Measurements from ENCODE around the gene CSTF1.

DNA sequence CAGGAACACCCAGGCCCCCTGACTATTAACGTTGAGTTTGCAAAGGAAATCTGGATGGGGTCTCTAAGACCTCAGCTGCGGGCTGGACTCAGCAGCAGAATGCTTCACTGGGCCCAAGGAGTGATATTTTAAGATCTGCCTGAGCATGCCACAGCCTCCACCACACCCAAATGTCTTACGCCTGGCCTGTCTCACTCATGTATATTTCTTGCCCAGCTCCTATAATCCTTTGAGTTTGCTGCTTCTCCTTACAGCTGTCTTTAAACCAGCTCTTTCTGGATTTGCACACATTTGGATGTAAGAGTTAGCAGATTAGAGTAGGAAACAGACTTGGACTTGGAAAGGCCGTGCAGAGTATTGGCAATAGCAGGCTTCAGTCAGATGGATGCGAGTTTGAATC lies 36.0 kb downstream of the CSTF1 start:
- TF ChIP-seq, protein P1, sequence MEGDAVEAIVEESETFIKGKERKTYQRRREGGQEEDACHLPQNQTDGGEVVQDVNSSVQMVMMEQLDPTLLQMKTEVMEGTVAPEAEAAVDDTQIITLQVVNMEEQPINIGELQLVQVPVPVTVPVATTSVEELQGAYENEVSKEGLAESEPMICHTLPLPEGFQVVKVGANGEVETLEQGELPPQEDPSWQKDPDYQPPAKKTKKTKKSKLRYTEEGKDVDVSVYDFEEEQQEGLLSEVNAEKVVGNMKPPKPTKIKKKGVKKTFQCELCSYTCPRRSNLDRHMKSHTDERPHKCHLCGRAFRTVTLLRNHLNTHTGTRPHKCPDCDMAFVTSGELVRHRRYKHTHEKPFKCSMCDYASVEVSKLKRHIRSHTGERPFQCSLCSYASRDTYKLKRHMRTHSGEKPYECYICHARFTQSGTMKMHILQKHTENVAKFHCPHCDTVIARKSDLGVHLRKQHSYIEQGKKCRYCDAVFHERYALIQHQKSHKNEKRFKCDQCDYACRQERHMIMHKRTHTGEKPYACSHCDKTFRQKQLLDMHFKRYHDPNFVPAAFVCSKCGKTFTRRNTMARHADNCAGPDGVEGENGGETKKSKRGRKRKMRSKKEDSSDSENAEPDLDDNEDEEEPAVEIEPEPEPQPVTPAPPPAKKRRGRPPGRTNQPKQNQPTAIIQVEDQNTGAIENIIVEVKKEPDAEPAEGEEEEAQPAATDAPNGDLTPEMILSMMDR (IDR thresholded peaks at IDR 0.05): no peak
- TF ChIP-seq POLR2A (IDR thresholded peaks at IDR 0.05): no peak

All from adrenal gland (tissue), 5 donors.